Naive thymus-derived CD4-positive, alpha-beta T cell (primary cell): ENCODE data around the gene USP1. TPM values are rescaled to one million over a fixed set of nuclear protein-coding genes. Genes with fewer than 3 reads are reported as not detected.

ENCODE experiments used
- ATAC-seq: fragments of 150-1000 bp; cut with Tn5 transposase; 2 replicates; pipeline ENCODE4 v1.10.0; 2021; ENCODE audit warnings: mild to moderate bottlenecking, moderate library complexity
- CTCF ChIA-PET: fragments of 350-600 bp; sonication (Branson Sonifier 250); formaldehyde crosslinking; loops from one replicate; lab custom pipeline; 2021; ENCODE audit warnings: antibody characterized with exemption; lab: Charles Lee
- POLR2A ChIA-PET: fragments of 350-600 bp; sonication (Branson Sonifier 250); formaldehyde crosslinking; loops from one replicate; lab custom pipeline; 2021; ENCODE audit warnings: antibody characterized with exemption, inconsistent platforms; lab: Charles Lee
- DNase-seq, 9 donors: peaks; one replicate each; pipeline versions ENCODE4 v3.0.0 to v3.0.0-alpha.2; 2020 to 2022; ENCODE audit warnings: mixed read lengths in 1 of 9
- H3K27ac ChIP-seq: one replicate; pipeline ENCODE4 v1.7.0; 2013; ENCODE audit warnings: mild to moderate bottlenecking, low read depth, low read length, moderate library complexity
- H3K27me3 ChIP-seq, 2 donors: one replicate each; pipeline ENCODE4 v1.7.0; 2013; ENCODE audit warnings: low read length in 2 of 2, mild to moderate bottlenecking in 2 of 2, moderate library complexity in 2 of 2; ENCODE audit not compliant: control insufficient read depth in 2 of 2, insufficient read depth in 2 of 2
- H3K36me3 ChIP-seq, 3 experiments: 1 replicate in 2 of 3; 2 replicates in 1 of 3; pipeline ENCODE4 v1.7.0; 2013; ENCODE audit warnings: low read length in 3 of 3, mild to moderate bottlenecking in 3 of 3, moderate library complexity in 1 of 3; ENCODE audit not compliant: insufficient read depth in 3 of 3, control insufficient read depth in 2 of 3
- H3K4me1 ChIP-seq, 2 donors: one replicate each; pipeline ENCODE4 v1.7.0; 2013; ENCODE audit warnings: low read length in 2 of 2, mild to moderate bottlenecking in 2 of 2, moderate library complexity in 1 of 2; ENCODE audit not compliant: control insufficient read depth in 2 of 2, insufficient read depth in 2 of 2
- H3K4me3 ChIP-seq: 2 replicates; pipeline ENCODE4 v1.7.0; 2013; ENCODE audit warnings: mild to moderate bottlenecking, low read length
- H3K9me3 ChIP-seq, 3 experiments: 1 replicate in 2 of 3; 2 replicates in 1 of 3; pipeline ENCODE4 v1.7.0; 2013; ENCODE audit warnings: low read length in 3 of 3; ENCODE audit not compliant: control insufficient read depth in 2 of 3
- H3K27ac Mint-ChIP-seq, 9 donors: one replicate each; pipeline ENCODE4 v1.8.0; 2020 to 2022; ENCODE audit warnings: mixed read lengths in 9 of 9, mild to moderate bottlenecking in 8 of 9, moderate library complexity in 5 of 9, inconsistent platforms in 2 of 9
- H3K27me3 Mint-ChIP-seq, 5 donors: one replicate each; pipeline ENCODE4 v1.8.0; 2021 to 2022; ENCODE audit warnings: mixed read lengths in 5 of 5, mild to moderate bottlenecking in 1 of 5
- H3K36me3 Mint-ChIP-seq, 5 donors: one replicate each; pipeline ENCODE4 v1.8.0; 2020 to 2022; ENCODE audit warnings: mixed read lengths in 5 of 5, mild to moderate bottlenecking in 3 of 5, inconsistent platforms in 1 of 5
- H3K4me1 Mint-ChIP-seq, 7 donors: one replicate each; pipeline ENCODE4 v1.8.0; 2020 to 2022; ENCODE audit warnings: mixed read lengths in 7 of 7, mild to moderate bottlenecking in 3 of 7, inconsistent platforms in 1 of 7
- H3K4me3 Mint-ChIP-seq, 10 donors: one replicate each; pipeline ENCODE4 v1.8.0; 2020 to 2022; ENCODE audit warnings: mild to moderate bottlenecking in 10 of 10, mixed read lengths in 10 of 10, moderate library complexity in 6 of 10, inconsistent platforms in 2 of 10
- H3K9me3 Mint-ChIP-seq, 11 donors: one replicate each; pipeline ENCODE4 v1.8.0; 2020 to 2022; ENCODE audit warnings: mixed read lengths in 11 of 11, mild to moderate bottlenecking in 4 of 11, inconsistent platforms in 1 of 11, moderate library complexity in 1 of 11
- intact Hi-C, 2 donors: fragments of 100-400 bp; cut with micrococcal nuclease; formaldehyde crosslinking; loops; one replicate each; pipeline ENCODE4 v1.15.1; 2023
- polyA plus RNA-seq, 2 donors: library from polyadenylated mRNA; unstranded; fragments of 300-500 nt; fragmentation: Illumina TruSeq; gene quantifications; one replicate each; pipeline ENCODE4 v1.2.3, GENCODE V29; 2021
- total RNA-seq, 6 experiments: library from RNA in 5 of 6; stranded (reverse) in 5 of 6; gene quantifications; 1 replicate in 5 of 6; 2 replicates in 1 of 6; pipeline ENCODE4 v1.2.3 and lab custom pipeline; 2021 to 2026

Gene USP1
- total and polyA plus RNA-seq, 7 experiments from 2014 or later: 20.5 to 65.7 (median 34.7) TPM

DNA sequence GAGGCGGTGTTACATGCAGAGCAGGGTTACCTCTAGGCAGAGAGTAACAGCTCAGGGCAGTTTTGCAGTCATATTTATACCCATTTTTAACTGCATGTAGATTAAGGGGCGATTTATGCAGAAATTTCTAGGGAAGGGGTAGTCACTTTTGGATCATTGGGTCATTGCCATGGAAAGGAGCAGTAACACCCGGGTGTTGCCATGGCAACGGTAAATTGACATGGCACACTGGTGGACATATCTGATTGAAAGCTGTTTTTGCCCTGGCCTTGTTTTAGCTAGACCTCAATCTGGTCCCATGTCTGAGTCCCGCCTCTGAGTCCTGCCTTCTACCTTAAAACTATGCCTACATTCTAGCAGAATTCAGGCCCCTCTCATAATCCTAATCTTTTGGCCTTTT is 11.8 kb upstream of the USP1 start:
- H3K27ac Mint-ChIP-seq: no peak overlapping the region
- intact Hi-C loops: no loop called here
- no peak overlapping the region for H3K27ac ChIP-seq
- H3K4me3 ChIP-seq: no peak overlapping the region
- peaks cover 0 to 2% (median 0%) of the 10 kb centered on the region in 11 donors for H3K9me3 Mint-ChIP-seq
- H3K36me3 Mint-ChIP-seq: no peaks in the 10 kb centered on the region
- H3K4me1 ChIP-seq: no peaks in the 10 kb centered on the region
- H3K4me3 Mint-ChIP-seq: no peak overlapping the region
- no peaks in the 10 kb centered on the region for H3K27me3 ChIP-seq
- CTCF ChIA-PET: no interaction called here
- H3K36me3 ChIP-seq: no peaks in the 10 kb centered on the region
- H3K27me3 Mint-ChIP-seq: peaks cover 0 to 13% (median under 1%) of the 10 kb centered on the region in 5 donors
- DNase-seq: no peak
- ATAC-seq: no peak
- H3K4me1 Mint-ChIP-seq: peaks cover 0 to 2% (median 0%) of the 10 kb centered on the region in 7 donors
- H3K9me3 ChIP-seq: no peaks in the 10 kb centered on the region
- POLR2A ChIA-PET: interaction anchor here (1.2 kb wide), 1 partner anchor 11 kb away, joined by 5 read pairs; no protein-coding TSS in a partner anchor

DNA sequence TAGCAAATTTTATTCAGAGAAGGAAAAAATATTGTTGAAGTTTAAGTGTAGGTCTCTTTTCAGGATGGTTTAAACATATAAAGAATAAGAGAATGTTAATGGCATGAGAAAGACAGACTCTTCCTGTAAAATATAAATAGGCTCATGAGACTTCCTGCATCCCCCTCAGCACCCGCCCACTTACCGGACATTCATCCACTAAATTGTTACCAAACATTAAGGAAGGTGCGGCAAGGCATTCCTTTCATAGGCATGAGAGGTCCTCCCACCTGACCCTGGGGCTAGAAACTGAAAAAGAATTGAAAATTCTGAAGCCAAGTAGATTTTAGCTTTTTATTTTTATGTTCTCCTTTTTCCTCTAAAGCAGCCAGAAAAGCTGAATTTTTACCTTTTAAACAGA is 10.6 kb upstream of the USP1 start:
- Mint-ChIP-seq H3K27me3 (peaks cover 0 to 16% (median 5%) of the 10 kb centered on the region in 5 donors), H3K9me3 (peaks cover 0 to 2% (median 0%) of the 10 kb centered on the region in 11 donors), H3K36me3 (no peaks in the 10 kb centered on the region), H3K4me1 (peaks cover 0 to 2% (median 0%) of the 10 kb centered on the region in 7 donors), H3K4me3 (no peak overlapping the region), H3K27ac (no peak overlapping the region)
- Histone ChIP-seq H3K27ac (no peak overlapping the region), H3K4me3 (no peak overlapping the region), H3K27me3 (no peaks in the 10 kb centered on the region), H3K9me3 (no peaks in the 10 kb centered on the region), H3K36me3 (no peaks in the 10 kb centered on the region), H3K4me1 (no peaks in the 10 kb centered on the region)
- ATAC-seq (no peak), DNase-seq (no peak)
- intact Hi-C loops: no loop called here
- CTCF ChIA-PET: interaction anchor here (0.6 kb wide), 1 partner anchor 81 kb away, joined by 3 read pairs; no protein-coding TSS in a partner anchor
- POLR2A ChIA-PET: interaction anchor here (0.8 kb wide), 1 partner anchor 1344 kb away, joined by 3 read pairs; the partner anchor contains the start of gene NFIA

DNA sequence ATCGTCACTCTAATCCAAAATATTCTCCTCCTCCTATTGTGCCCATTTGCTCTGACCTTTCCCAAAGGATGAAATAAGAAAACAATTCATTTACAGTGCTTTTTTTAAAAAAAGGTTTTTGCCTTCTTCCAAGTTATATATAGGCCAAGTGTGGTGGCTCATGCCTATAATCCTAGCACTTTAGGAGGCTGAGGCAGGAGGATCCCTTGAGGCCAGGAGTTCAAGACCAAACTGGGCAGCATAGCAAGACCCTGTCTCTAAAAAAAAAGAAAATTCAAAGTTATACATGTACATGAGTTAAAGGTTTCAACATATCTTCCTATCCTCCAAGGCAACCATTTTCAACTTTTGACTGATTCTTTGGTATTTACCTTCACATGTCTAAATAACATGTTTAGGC is 10.1 kb upstream of the USP1 start:
- ChIA-PET CTCF (no interaction called here), POLR2A (no interaction called here)
- Histone ChIP-seq H3K4me3 (no peak overlapping the region), H3K9me3 (no peaks in the 10 kb centered on the region), H3K27ac (no peak overlapping the region), H3K27me3 (no peaks in the 10 kb centered on the region), H3K4me1 (no peaks in the 10 kb centered on the region), H3K36me3 (no peaks in the 10 kb centered on the region)
- peaks cover 0 to 17% (median 5%) of the 10 kb centered on the region in 5 donors for H3K27me3 Mint-ChIP-seq
- ATAC-seq: no peak
- peaks cover 0 to 2% (median 0%) of the 10 kb centered on the region in 11 donors for H3K9me3 Mint-ChIP-seq
- intact Hi-C loops: no loop called here
- peaks cover 0 to 2% (median 0%) of the 10 kb centered on the region in 7 donors for H3K4me1 Mint-ChIP-seq
- H3K27ac Mint-ChIP-seq: no peak overlapping the region
- no peak for DNase-seq
- no peaks in the 10 kb centered on the region for H3K36me3 Mint-ChIP-seq
- H3K4me3 Mint-ChIP-seq: no peak overlapping the region

DNA sequence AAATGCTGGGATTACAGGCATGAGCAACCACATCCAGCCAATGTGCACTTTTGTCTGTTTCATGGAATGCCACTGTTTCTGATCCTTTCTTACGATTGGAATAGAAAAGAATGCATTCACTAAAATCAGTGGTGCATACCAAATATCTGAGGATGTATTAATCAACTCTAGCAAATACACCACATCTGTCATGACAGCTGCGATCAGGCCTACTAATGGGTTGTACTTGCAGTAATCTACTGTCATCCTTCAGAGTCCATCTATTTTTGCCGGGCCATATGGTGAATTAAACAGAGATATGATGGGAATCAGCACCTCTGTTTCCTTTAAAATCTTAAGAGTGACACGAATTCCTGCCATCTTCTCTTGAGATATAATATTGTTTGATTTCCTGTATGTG is 8.5 kb upstream of the USP1 start:
- DNase-seq: no peak
- Mint-ChIP-seq H3K4me3 (no peak overlapping the region), H3K9me3 (peaks cover 0 to 2% (median 0%) of the 10 kb centered on the region in 11 donors), H3K27ac (no peak overlapping the region), H3K36me3 (no peaks in the 10 kb centered on the region), H3K27me3 (peaks cover 0 to 22% (median 5%) of the 10 kb centered on the region in 5 donors), H3K4me1 (peaks cover 0 to 2% (median 0%) of the 10 kb centered on the region in 7 donors)
- no peaks in the 10 kb centered on the region for H3K36me3 ChIP-seq
- no peaks in the 10 kb centered on the region for H3K4me1 ChIP-seq
- intact Hi-C loops: no loop called here
- H3K9me3 ChIP-seq: no peaks in the 10 kb centered on the region
- no peak for ATAC-seq
- ChIA-PET CTCF (interaction anchor here (0.7 kb wide), 1 partner anchor 82 kb away, joined by 3 read pairs; no protein-coding TSS in a partner anchor), POLR2A (no interaction called here)
- no peaks in the 10 kb centered on the region for H3K27me3 ChIP-seq
- no peak overlapping the region for H3K4me3 ChIP-seq
- no peak overlapping the region for H3K27ac ChIP-seq

DNA sequence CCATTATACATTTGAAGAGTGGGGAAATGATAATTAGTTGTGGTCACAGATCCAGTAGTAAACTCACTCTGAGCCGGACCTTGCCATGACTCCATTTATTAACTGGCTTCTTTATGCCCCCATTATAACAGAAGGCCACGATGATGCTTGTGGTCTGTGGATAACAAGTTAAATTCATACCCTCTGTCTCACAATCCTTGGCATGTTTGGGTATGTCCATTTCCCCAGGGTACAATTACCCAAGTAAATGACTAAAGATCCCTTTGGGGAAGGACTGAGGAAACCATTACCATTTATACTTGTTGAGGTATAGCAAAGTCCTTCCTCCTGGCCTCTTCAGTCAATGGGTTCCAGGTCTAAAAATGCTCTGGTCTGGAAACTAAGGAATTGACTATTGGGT is 7.3 kb upstream of the USP1 start:
- no peak overlapping the region for H3K4me3 Mint-ChIP-seq
- H3K27ac Mint-ChIP-seq: no peak overlapping the region
- ATAC-seq (no peak), DNase-seq (no peak)
- CTCF ChIA-PET: no interaction called here
- no peak overlapping the region for H3K27ac ChIP-seq
- no peaks in the 10 kb centered on the region for H3K36me3 ChIP-seq
- no peaks in the 10 kb centered on the region for H3K27me3 ChIP-seq
- no peaks in the 10 kb centered on the region for H3K9me3 ChIP-seq
- H3K4me1 Mint-ChIP-seq: peaks cover 0 to 6% (median 0%) of the 10 kb centered on the region in 7 donors
- peaks cover 0 to 20% (median 5%) of the 10 kb centered on the region in 5 donors for H3K27me3 Mint-ChIP-seq
- POLR2A ChIA-PET: no interaction called here
- H3K4me3 ChIP-seq: no peak overlapping the region
- intact Hi-C loops: no loop called here
- no peaks in the 10 kb centered on the region for H3K4me1 ChIP-seq
- H3K9me3 Mint-ChIP-seq: peaks cover 0 to under 1% (median 0%) of the 10 kb centered on the region in 11 donors
- H3K36me3 Mint-ChIP-seq: no peaks in the 10 kb centered on the region

DNA sequence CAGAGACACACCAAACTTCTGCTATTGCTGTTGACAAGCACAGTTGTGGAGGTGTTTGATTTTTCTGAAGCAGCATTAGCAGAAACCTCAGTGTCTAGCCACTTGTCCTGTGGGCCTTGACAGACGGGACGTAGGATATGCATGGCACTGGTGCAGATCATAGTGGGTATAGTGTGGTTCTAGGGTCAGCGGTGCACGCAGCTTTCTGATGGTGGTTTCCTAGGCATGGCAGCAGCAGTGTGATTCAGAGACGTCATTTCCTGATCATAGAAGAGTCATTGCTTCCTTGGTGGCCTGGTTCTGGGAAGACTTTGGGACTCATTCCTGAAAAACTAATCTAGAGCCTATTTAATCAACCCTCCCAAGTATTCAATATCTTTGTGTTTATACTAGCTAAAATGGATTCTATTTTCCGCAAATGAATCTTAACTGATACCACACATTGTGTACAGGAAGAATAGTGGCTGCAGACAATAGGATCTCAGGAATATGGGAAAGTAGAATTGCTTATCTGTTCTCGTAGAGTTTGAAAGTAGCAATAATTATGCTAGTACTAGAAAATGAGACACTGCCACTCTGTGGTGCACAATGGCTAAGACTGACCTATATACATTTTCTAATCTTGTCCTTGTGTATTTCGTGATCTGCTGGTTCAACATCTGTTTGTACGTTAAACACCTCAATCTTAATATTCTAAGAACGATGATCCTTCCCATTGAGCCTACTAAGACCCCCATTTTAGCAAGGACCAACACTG is 2.8 kb upstream of the USP1 start:
- H3K9me3 Mint-ChIP-seq: peaks cover 0 to 8% (median 0%) of the 10 kb centered on the region in 11 donors
- DNase-seq: no peak
- peak overlapping the region in 7 of 10 donors; percentile 14 to 98 (median 44) for H3K4me3 Mint-ChIP-seq
- no peak for ATAC-seq
- ChIA-PET POLR2A (interaction anchor here (0.7 kb wide), 1 partner anchor 10 kb away, joined by 3 read pairs; no protein-coding TSS in a partner anchor), CTCF (no interaction called here)
- Histone ChIP-seq H3K27ac (no peak overlapping the region), H3K4me3 (no peak overlapping the region), H3K36me3 (peaks cover 0 to 8% (median 0%) of the 10 kb centered on the region in 3 experiments), H3K4me1 (peaks cover 13% of the 10 kb centered on the region in 2 donors), H3K9me3 (no peaks in the 10 kb centered on the region), H3K27me3 (no peaks in the 10 kb centered on the region)
- peaks cover 0 to 17% (median 0%) of the 10 kb centered on the region in 5 donors for H3K27me3 Mint-ChIP-seq
- peaks cover 0 to 10% (median 3%) of the 10 kb centered on the region in 5 donors for H3K36me3 Mint-ChIP-seq
- peaks cover 12 to 31% (median 23%) of the 10 kb centered on the region in 7 donors for H3K4me1 Mint-ChIP-seq
- H3K27ac Mint-ChIP-seq: peak overlapping the region in 5 of 9 donors; percentile 36 to 75 (median 63)
- intact Hi-C loops: loop anchor here in 1 of 2 donors (10.0 kb wide), 1 partner anchor 709 kb away; the partner anchor contains the start of gene TM2D1
